PC-3 (cell line): ENCODE measurements around the gene HELQ. TPM values are rescaled to one million over a fixed set of nuclear protein-coding genes. Genes with fewer than 3 reads are reported as not detected.
"Not testable (repeated sequence)": the region's sequence is repeated elsewhere in the genome, so short reads cannot be mapped to it uniquely, and the experiment has no call there.

Source experiments
- ATAC-seq: fragments of 200-7000 bp; cut with Tn5 transposase; 2 replicates; pipeline ENCODE4 v1.9.1; 2020; ENCODE audit warnings: mild to moderate bottlenecking, moderate library complexity
- BruUV-seq: library from RNA; stranded (reverse); fragments of 400-500 nt; replicated peaks from 2 replicates; lab custom pipeline; 2021; lab: Mats Ljungman, UMichigan
- CTCF ChIA-PET: fragments of 300-600 bp; sonication (Branson Sonifier 250); formaldehyde crosslinking; loops from one replicate; lab custom pipeline; 2022; ENCODE audit warnings: antibody characterized with exemption; lab: Charles Lee
- POLR2A ChIA-PET: fragments of 300-600 bp; sonication (Branson Sonifier 250); formaldehyde crosslinking; loops from one replicate; lab custom pipeline; 2022; ENCODE audit warnings: antibody characterized with exemption; ENCODE audit not compliant: unreplicated experiment; lab: Charles Lee
- DNase-seq: peaks from one replicate; pipeline ENCODE4 v3.0.0-alpha.2; 2015
- H2AFZ ChIP-seq: fragments of 300-600 bp; sonication (generic); 2 replicates; pipeline ENCODE4 v1.6.0; 2016; ENCODE audit warnings: antibody characterized with exemption, low read length
- H3F3A ChIP-seq: fragments of 300-600 bp; sonication (generic); one replicate; pipeline ENCODE4 v1.6.0; 2017; ENCODE audit warnings: antibody characterized with exemption, low read length, control low read depth, mild to moderate bottlenecking; ENCODE audit not compliant: unreplicated experiment
- H3K27ac ChIP-seq: fragments of 300-600 bp; sonication (generic); 2 replicates; pipeline ENCODE4 v1.5.1; 2016; ENCODE audit warnings: mild to moderate bottlenecking, low read length
- H3K27me3 ChIP-seq: fragments of 300-600 bp; sonication (generic); 2 replicates; pipeline ENCODE4 v1.6.1; 2016; ENCODE audit warnings: low read length, mixed read lengths
- H3K36me3 ChIP-seq: fragments of 300-600 bp; sonication (generic); 2 replicates; pipeline ENCODE4 v1.6.1; 2016; ENCODE audit warnings: low read depth, mixed run types, low read length, mixed read lengths
- H3K4me1 ChIP-seq: fragments of 300-600 bp; sonication (generic); 2 replicates; pipeline ENCODE4 v1.5.1; 2016; ENCODE audit warnings: low read length; ENCODE audit not compliant: insufficient read depth
- H3K4me2 ChIP-seq: fragments of 300-600 bp; sonication (generic); 2 replicates; pipeline ENCODE4 v1.6.0; 2016; ENCODE audit warnings: low read length
- H3K4me3 ChIP-seq: fragments of 300-600 bp; sonication (generic); 2 replicates; pipeline ENCODE4 v1.5.1; 2016; ENCODE audit warnings: mild to moderate bottlenecking, low read length, mixed read lengths
- H3K79me2 ChIP-seq: fragments of 300-600 bp; sonication (generic); 2 replicates; pipeline ENCODE4 v1.6.1; 2017; ENCODE audit warnings: low read length, mixed read lengths
- H3K9ac ChIP-seq: fragments of 300-600 bp; sonication (generic); 2 replicates; pipeline ENCODE4 v1.6.0; 2016; ENCODE audit warnings: mild to moderate bottlenecking, low read length
- H3K9me2 ChIP-seq: fragments of 300-600 bp; sonication (generic); replicated peaks from 2 replicates; pipeline ENCODE4 v1.6.1; 2016; ENCODE audit warnings: mixed run types, low read length, mixed read lengths
- H3K9me3 ChIP-seq: fragments of 300-600 bp; sonication (generic); 2 replicates; pipeline ENCODE4 v1.6.1; 2016; ENCODE audit warnings: low read length, mixed read lengths
- H4K20me1 ChIP-seq: fragments of 300-600 bp; sonication (generic); 2 replicates; pipeline ENCODE4 v1.6.1; 2016; ENCODE audit warnings: low read length, mixed read lengths
- CTCF ChIP-seq: fragments of 300-600 bp; sonication (generic); conservative IDR thresholded peaks from 2 replicates; pipeline ENCODE4 v1.5.1; 2017; ENCODE audit warnings: antibody characterized with exemption, low read depth, mild to moderate bottlenecking, low read length
- EZH2 ChIP-seq: fragments of 300-600 bp; sonication (generic); IDR thresholded peaks from one replicate; pipeline ENCODE4 v1.6.1; 2017; ENCODE audit warnings: antibody characterized with exemption, mild to moderate bottlenecking, low read length; ENCODE audit not compliant: unreplicated experiment
- EZH2phosphoT487 ChIP-seq: fragments of 300-600 bp; sonication (generic); IDR thresholded peaks from 2 replicates; pipeline ENCODE4 v1.6.1; 2018; ENCODE audit warnings: mild to moderate bottlenecking, antibody characterized with exemption, low read length, borderline replicate concordance
- intact Hi-C: fragments of 100-400 bp; cut with micrococcal nuclease; formaldehyde crosslinking; loops from 2 replicates; pipeline ENCODE4 v1.9.0; 2023
- total RNA-seq: library from RNA; depleted of rRNA; stranded (reverse); fragments of >200 nt; gene quantifications from 2 replicates; pipeline ENCODE4 v1.2.3, GENCODE V29; 2014

The HELQ gene
- total RNA-seq, 1 experiment from 2014 or later, result 7.3 TPM

GRCh38 chr4:83504503-83504902, 48.9 kb upstream of the HELQ start:
- no TSS peak for BruUV-seq
- intact Hi-C loops, result no loop called here
- H3K27me3 ChIP-seq, result no peaks in the 10 kb centered on the region
- ATAC-seq (no peak), DNase-seq (no peak)
- no peak overlapping the region for H3K4me2 ChIP-seq
- ChIA-PET POLR2A (no interaction called here), CTCF (no interaction called here)
- H3K79me2 ChIP-seq, result no peaks in the 10 kb centered on the region
- no peak overlapping the region for H2AFZ ChIP-seq
- no peaks in the 10 kb centered on the region for H3K9me2 ChIP-seq
- no peaks in the 10 kb centered on the region for H3K4me1 ChIP-seq
- H3K9ac ChIP-seq, result no peak overlapping the region
- H4K20me1 ChIP-seq, result no peaks in the 10 kb centered on the region
- H3K4me3 ChIP-seq, result no peak overlapping the region
- H3K36me3 ChIP-seq, result no peaks in the 10 kb centered on the region
- H3F3A ChIP-seq, result no peaks in the 10 kb centered on the region
- no peak for TF ChIP-seq EZH2phosphoT487
- no peak for TF ChIP-seq CTCF
- no peak for TF ChIP-seq EZH2
- no peaks in the 10 kb centered on the region for H3K9me3 ChIP-seq
- no peak overlapping the region for H3K27ac ChIP-seq

- no peak for ATAC-seq
- Histone ChIP-seq H3K4me1 (no peaks in the 10 kb centered on the region), H3K36me3 (no peaks in the 10 kb centered on the region), H3K9ac (no peak overlapping the region), H3K27me3 (no peaks in the 10 kb centered on the region), H3F3A (no peaks in the 10 kb centered on the region), H4K20me1 (no peaks in the 10 kb centered on the region), H3K79me2 (no peaks in the 10 kb centered on the region), H3K4me3 (no peak overlapping the region), H3K9me2 (no peaks in the 10 kb centered on the region), H3K4me2 (no peak overlapping the region), H2AFZ (no peak overlapping the region), H3K9me3 (no peaks in the 10 kb centered on the region), H3K27ac (no peak overlapping the region)
- ChIA-PET CTCF (no interaction called here), POLR2A (no interaction called here)
- no peak for DNase-seq
- intact Hi-C loops, result no loop called here
- BruUV-seq, result no TSS peak
- TF ChIP-seq CTCF, result no peak
- TF ChIP-seq EZH2phosphoT487, result no peak
- no peak for TF ChIP-seq EZH2
Observed at GRCh38 chr4:83503974-83504373, 48.4 kb upstream of the HELQ start.

- CTCF ChIA-PET, H3K9ac ChIP-seq, H3F3A ChIP-seq, H3K9me3 ChIP-seq, intact Hi-C loops, H3K27me3 ChIP-seq, H3K4me1 ChIP-seq, H3K9me2 ChIP-seq, H3K36me3 ChIP-seq, BruUV-seq, POLR2A ChIA-PET, ATAC-seq, H4K20me1 ChIP-seq, DNase-seq, H3K4me2 ChIP-seq, H3K4me3 ChIP-seq, H2AFZ ChIP-seq, H3K79me2 ChIP-seq, H3K27ac ChIP-seq: not testable (repeated sequence)
Observed at GRCh38 chr4:83501671-83502070, 46.0 kb upstream of the HELQ start.
